Testis (tissue), 3 donors: ENCODE results near the gene PDZD4. TPM values are rescaled to one million over a fixed set of nuclear protein-coding genes. Genes with fewer than 3 reads are reported as not detected.

Experiments used
- DNase-seq: peaks from one replicate; pipeline ENCODE4 v3.0.0-alpha.2; 2019
- H3K27ac ChIP-seq, 2 donors: fragments of 200-600 bp; sonication (generic); one replicate each; pipeline ENCODE4 v1.5.1; 2019
- H3K27me3 ChIP-seq: fragments of 200-600 bp; sonication (generic); one replicate; pipeline ENCODE4 v1.5.1; 2019
- H3K36me3 ChIP-seq: fragments of 200-600 bp; sonication (generic); one replicate; pipeline ENCODE4 v1.5.1; 2017; ENCODE audit warnings: low read depth; ENCODE audit errors: missing control alignments
- H3K4me1 ChIP-seq: fragments of 200-600 bp; sonication (generic); one replicate; pipeline ENCODE4 v1.5.1; 2019
- H3K4me3 ChIP-seq, 2 donors: fragments of 200-600 bp; sonication (generic); one replicate each; pipeline ENCODE4 v1.5.1; 2017 to 2019
- H3K9me3 ChIP-seq: fragments of 200-600 bp; sonication (generic); one replicate; pipeline ENCODE4 v1.5.1; 2017
- CTCF ChIP-seq, 3 experiments: fragments of 450-650 bp in 2 of 3; fragments of 200-600 bp in 1 of 3; sonication (generic) in 1 of 3; IDR thresholded peaks; one replicate each; pipeline ENCODE4 v1.5.1; 2016 to 2019; ENCODE audit warnings: antibody characterized with exemption in 3 of 3, mild to moderate bottlenecking in 2 of 3, moderate library complexity in 1 of 3
- POLR2A ChIP-seq: fragments of 450-650 bp; IDR thresholded peaks from one replicate; pipeline ENCODE4 v1.6.1; 2017; ENCODE audit warnings: antibody characterized with exemption, mild to moderate bottlenecking, moderate library complexity
- WGBS, 2 donors: methylation state at CpG; one replicate each; pipeline ENCODE4 v1.1.5; 2018; 5-methylcytosine and 5-hydroxymethylcytosine counted together
- intact Hi-C: fragments of 100-400 bp; cut with DNase I; formaldehyde crosslinking; loops from one replicate; pipeline ENCODE4 v1.15.1; 2023; ENCODE audit warnings: low total_unique reads
- polyA plus RNA-seq: library from polyadenylated mRNA; stranded (reverse); fragments of 350-450 nt; fragmentation: Illumina TruSeq; extraction: RNeasy Lipid Tissue Mini Kit (QIAGEN cat#74804); gene quantifications from one replicate; pipeline ENCODE4 v1.2.3, GENCODE V29; 2014; ENCODE audit warnings: low read depth, low replicate concordance; ENCODE audit not compliant: insufficient read depth
- total RNA-seq, 2 donors: library from RNA; depleted of rRNA; stranded (reverse); fragments of >200 nt; gene quantifications; one replicate each; pipeline ENCODE4 v1.2.3, GENCODE V29; 2016

The PDZD4 gene
- total and polyA plus RNA-seq, 3 donors from 2014 or later, result 11.2 to 17.2 (median 13.5) TPM

GRCh38 chrX:153827903-153828302 is 2.4 kb downstream of the PDZD4 start:
- H3K4me3 ChIP-seq, result no peak overlapping the region
- WGBS, 2 donors, result 77 to 83% methylated on average over 1 to 9 of the region's 9 CpGs
- no peak overlapping the region for H3K27ac ChIP-seq

GRCh38 chrX:153827016-153827415 is 3.3 kb downstream of the PDZD4 start:
- no peak overlapping the region for H3K27ac ChIP-seq
- 80 to 88% methylated on average over 3 of the region's 3 CpGs for WGBS, 2 donors

More at GRCh38 chrX:153827903-153828302, 2.4 kb downstream of the PDZD4 start:
- intact Hi-C loops, result no loop called here
- no peak for TF ChIP-seq POLR2A
- TF ChIP-seq CTCF (IDR thresholded peaks at IDR 0.05), result no peak
- no peaks in the 10 kb centered on the region for H3K27me3 ChIP-seq
- peaks cover 4% of the 10 kb centered on the region for H3K4me1 ChIP-seq
- H3K36me3 ChIP-seq, result no peaks in the 10 kb centered on the region
- no peaks in the 10 kb centered on the region for H3K9me3 ChIP-seq
- DNase-seq, result no peak

GRCh38 chrX:153825042-153825441 is 5.3 kb downstream of the PDZD4 start:
- H3K27me3 ChIP-seq, result no peaks in the 10 kb centered on the region

More at GRCh38 chrX:153827016-153827415, 3.3 kb downstream of the PDZD4 start:
- H3K4me1 ChIP-seq, result peaks cover 4% of the 10 kb centered on the region
- no peaks in the 10 kb centered on the region for H3K9me3 ChIP-seq
- TF ChIP-seq POLR2A, result no peak
- no peak for TF ChIP-seq CTCF (IDR thresholded peaks at IDR 0.05)
- H3K4me3 ChIP-seq, result no peak overlapping the region
- no peak for DNase-seq
- no peaks in the 10 kb centered on the region for H3K36me3 ChIP-seq
- intact Hi-C loops, result no loop called here
- no peaks in the 10 kb centered on the region for H3K27me3 ChIP-seq

DNA sequence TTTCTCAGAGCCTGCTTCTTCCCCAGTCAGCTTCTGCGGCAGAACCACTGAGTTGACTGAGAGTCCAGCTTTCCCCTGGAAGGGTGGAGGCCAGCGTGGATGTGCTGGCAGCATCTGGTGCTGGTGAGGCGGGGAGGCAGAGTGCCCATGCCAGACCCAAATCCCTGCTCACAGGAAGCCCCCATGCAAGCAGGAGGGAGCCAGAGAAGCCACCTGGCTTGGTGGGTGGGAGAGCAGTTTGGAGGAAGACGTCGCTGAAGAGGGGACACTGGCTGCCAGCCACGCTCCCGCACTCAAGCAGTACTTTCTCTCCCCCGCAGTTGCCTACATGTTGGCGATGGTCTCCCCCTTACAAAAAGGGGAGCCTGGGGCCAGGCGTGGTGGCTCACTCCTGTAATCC is 6.0 kb downstream of the PDZD4 start:
- no peak for TF ChIP-seq POLR2A
- TF ChIP-seq CTCF (IDR thresholded peaks at IDR 0.05), result no peak
- no peak for DNase-seq
- peaks cover 4% of the 10 kb centered on the region for H3K4me1 ChIP-seq
- H3K36me3 ChIP-seq, result no peaks in the 10 kb centered on the region
- no peak overlapping the region for H3K4me3 ChIP-seq
- H3K27me3 ChIP-seq, result no peaks in the 10 kb centered on the region
- H3K9me3 ChIP-seq, result no peaks in the 10 kb centered on the region
- 83 to 93% methylated on average over 6 to 10 of the region's 10 CpGs for WGBS, 2 donors
- no peak overlapping the region for H3K27ac ChIP-seq
- intact Hi-C loops, result no loop called here

More at GRCh38 chrX:153825042-153825441, 5.3 kb downstream of the PDZD4 start:
- Histone ChIP-seq H3K4me3 (no peak overlapping the region), H3K9me3 (no peaks in the 10 kb centered on the region), H3K4me1 (peaks cover 4% of the 10 kb centered on the region), H3K36me3 (no peaks in the 10 kb centered on the region), H3K27ac (no peak overlapping the region)
- WGBS, 2 donors, result 76% methylated on average over 4 of the region's 8 CpGs; no CpG with 5 or more reads in 1 of the 2 donors
- TF ChIP-seq CTCF (IDR thresholded peaks at IDR 0.05) (no peak), POLR2A (no peak)
- intact Hi-C loops, result no loop called here
- no peak for DNase-seq

- no peak for TF ChIP-seq POLR2A
- no peak for DNase-seq
- Histone ChIP-seq H3K27ac (no peak overlapping the region), H3K4me3 (no peak overlapping the region), H3K9me3 (no peaks in the 10 kb centered on the region), H3K27me3 (no peaks in the 10 kb centered on the region), H3K4me1 (no peaks in the 10 kb centered on the region), H3K36me3 (no peaks in the 10 kb centered on the region)
- WGBS, 2 donors, result 82 to 93% methylated on average over 2 to 9 of the region's 9 CpGs
- intact Hi-C loops, result no loop called here
Observed at GRCh38 chrX:153821066-153821465, 9.3 kb downstream of the PDZD4 start.
